Stimulated activated naive B cell treated with anti-CD40 and anti-IgM and Interleukin-4, amounts not matched to agents 10 μg/mL and 1 μg/mL and 100 μg/mL, for 72 hours (primary cell): ENCODE results near the gene TSR3.

Experiments
- ATAC-seq, 2 donors: fragments of 150-1000 bp; cut with Tn5 transposase; replicated peaks; 2 replicates each; pipeline ENCODE4 v1.10.0; 2021; ENCODE audit warnings: moderate library complexity in 1 of 2
- DNase-seq: peaks from one replicate; pipeline ENCODE4 v3.0.0; 2021
- H3K27ac Mint-ChIP-seq: one replicate; pipeline ENCODE4 v1.8.0; 2022; ENCODE audit warnings: mild to moderate bottlenecking, mixed read lengths
- H3K27me3 Mint-ChIP-seq, 2 donors: one replicate each; pipeline ENCODE4 v1.8.0; 2022; ENCODE audit warnings: mixed read lengths in 2 of 2
- H3K36me3 Mint-ChIP-seq, 2 donors: one replicate each; pipeline ENCODE4 v1.8.0; 2022; ENCODE audit warnings: mixed read lengths in 2 of 2, mild to moderate bottlenecking in 1 of 2
- H3K4me1 Mint-ChIP-seq, 2 donors: one replicate each; pipeline ENCODE4 v1.8.0; 2022; ENCODE audit warnings: mixed read lengths in 2 of 2, mild to moderate bottlenecking in 1 of 2
- H3K4me3 Mint-ChIP-seq, 2 donors: one replicate each; pipeline ENCODE4 v1.8.0; 2022; ENCODE audit warnings: mild to moderate bottlenecking in 2 of 2, mixed read lengths in 2 of 2, moderate library complexity in 1 of 2
- H3K9me3 Mint-ChIP-seq, 2 donors: one replicate each; pipeline ENCODE4 v1.8.0; 2022; ENCODE audit warnings: mixed read lengths in 2 of 2, mild to moderate bottlenecking in 1 of 2

TSR3 gene

DNA sequence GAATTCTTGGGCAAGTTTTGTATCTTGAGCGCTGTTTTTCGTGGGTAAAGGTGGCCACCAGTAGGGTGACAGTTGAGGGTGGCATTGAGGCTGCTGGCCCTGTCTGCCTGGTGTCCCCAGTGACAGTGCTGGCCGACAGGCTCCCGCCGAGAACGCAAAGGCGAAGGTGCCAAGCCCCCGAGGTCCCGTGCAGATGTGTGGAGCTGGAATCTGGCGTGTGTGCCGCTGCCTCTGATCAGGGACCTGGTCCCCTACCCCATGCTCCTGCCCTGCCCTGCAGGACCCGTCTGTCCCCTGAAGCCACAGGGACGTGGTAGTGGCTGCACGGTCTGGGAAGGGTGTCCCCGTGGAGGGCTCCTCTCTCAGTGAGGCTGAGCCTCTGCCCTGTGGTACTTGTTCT lies 38.8 kb downstream of the TSR3 start:
- H3K4me1 Mint-ChIP-seq = peaks cover 20 to 40% of the 10 kb centered on the region in 2 donors
- no peak for ATAC-seq
- H3K9me3 Mint-ChIP-seq = no peaks in the 10 kb centered on the region
- peaks cover 32 to 49% of the 10 kb centered on the region in 2 donors for H3K36me3 Mint-ChIP-seq
- H3K4me3 Mint-ChIP-seq = peak overlapping the region in 1 of 2 donors; percentile 89
- peak overlapping the region; percentile 51 for H3K27ac Mint-ChIP-seq
- DNase-seq = no peak
- no peaks in the 10 kb centered on the region for H3K27me3 Mint-ChIP-seq

DNA sequence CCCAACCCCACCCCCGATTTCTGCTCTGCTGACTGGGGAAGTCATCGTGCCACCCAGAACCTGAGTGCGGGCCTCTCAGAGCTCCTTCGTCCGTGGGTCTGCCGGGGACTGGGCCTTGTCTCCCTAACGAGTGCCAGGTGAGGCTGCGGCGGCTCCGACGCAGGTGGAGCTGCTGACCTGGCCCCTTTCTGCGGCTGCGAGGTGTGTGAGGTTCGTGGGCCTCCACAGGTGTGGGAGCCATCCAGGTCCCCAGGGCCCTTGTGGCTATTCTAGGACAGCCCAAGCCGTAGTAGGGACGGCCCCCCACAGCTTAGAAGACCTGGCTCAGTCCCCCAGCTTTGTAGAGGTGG lies 39.2 kb downstream of the TSR3 start:
- Mint-ChIP-seq H3K4me3 (peak overlapping the region; percentile 39 to 89), H3K27me3 (no peaks in the 10 kb centered on the region), H3K36me3 (peaks cover 28 to 45% of the 10 kb centered on the region in 2 donors), H3K27ac (peak overlapping the region; percentile 51), H3K4me1 (peaks cover 21 to 40% of the 10 kb centered on the region in 2 donors), H3K9me3 (no peaks in the 10 kb centered on the region)
- DNase-seq = no peak
- ATAC-seq = no peak

DNA sequence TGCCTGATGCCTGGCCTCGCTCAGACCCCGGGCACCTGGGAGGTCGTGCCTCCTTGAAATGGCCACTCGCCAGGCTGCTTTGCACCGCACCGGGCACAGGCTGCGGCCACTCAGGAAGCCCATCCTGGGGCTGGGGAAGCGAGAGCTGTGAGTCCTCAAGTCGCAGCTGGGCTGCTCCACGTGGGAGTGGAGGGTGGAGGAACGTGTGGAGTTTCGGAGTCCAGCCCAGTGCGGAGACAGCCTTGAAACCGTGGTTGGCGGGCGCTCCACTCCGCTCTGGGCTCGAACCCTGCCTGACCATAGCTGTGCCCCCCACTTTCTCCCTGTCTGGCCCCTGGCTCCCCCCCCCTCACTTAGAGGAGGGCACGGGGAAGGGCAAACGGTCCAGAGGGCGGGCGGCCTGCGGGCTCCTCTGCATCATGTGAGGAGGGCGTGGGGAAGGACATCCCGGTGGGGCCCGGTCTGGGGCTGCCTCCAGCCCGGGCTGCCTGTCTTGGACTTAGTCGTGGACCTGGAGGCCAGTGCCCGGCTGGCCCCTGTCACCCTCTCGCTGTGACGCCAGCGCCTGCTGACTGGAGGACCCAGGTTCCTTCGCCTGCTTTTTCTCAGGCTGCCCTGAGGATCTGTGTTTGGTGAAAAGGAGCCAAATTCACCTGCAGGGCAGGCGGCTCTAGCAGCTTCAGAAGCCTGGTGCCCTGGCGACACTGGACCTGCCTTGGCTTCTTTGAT lies 39.8 kb downstream of the TSR3 start:
- peak overlapping the region; percentile 89 to 97 for H3K4me3 Mint-ChIP-seq
- H3K27ac Mint-ChIP-seq = peak overlapping the region; percentile 56
- peaks cover 25 to 40% of the 10 kb centered on the region in 2 donors for H3K4me1 Mint-ChIP-seq
- DNase-seq (no peak), ATAC-seq (no peak)
- no peaks in the 10 kb centered on the region for H3K27me3 Mint-ChIP-seq
- H3K9me3 Mint-ChIP-seq = no peaks in the 10 kb centered on the region
- H3K36me3 Mint-ChIP-seq = peaks cover 27 to 41% of the 10 kb centered on the region in 2 donors

DNA sequence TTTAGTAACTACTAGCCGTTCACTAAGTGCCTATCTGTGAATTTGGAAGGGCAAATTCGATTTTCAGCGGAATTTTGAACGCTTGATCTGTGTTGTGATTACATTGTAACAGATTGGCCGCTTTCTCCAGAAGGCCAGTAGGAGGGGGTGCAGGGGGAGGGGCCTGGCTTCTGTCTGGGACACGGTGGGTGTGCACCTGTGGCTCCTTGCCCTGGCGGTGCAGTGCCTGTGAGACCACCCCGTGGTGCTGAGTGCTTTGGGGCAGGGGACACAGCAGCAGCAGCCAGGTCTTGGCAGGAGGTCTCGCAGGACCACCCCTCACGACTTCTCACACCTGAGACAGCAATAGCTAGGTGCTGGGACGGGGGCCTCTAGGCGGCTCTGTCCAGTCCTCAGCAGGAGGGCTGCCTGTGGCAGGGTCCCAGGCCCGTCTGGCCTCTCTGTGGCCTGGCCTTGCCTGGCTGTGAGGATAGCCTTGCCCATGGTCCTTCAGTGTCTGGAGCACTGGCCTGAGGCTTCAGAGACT lies 40.4 kb downstream of the TSR3 start:
- Mint-ChIP-seq H3K9me3 (no peaks in the 10 kb centered on the region), H3K36me3 (peaks cover 24 to 35% of the 10 kb centered on the region in 2 donors), H3K27ac (peak overlapping the region; percentile 97), H3K4me3 (peak overlapping the region; percentile 89 to 97), H3K4me1 (peaks cover 28 to 46% of the 10 kb centered on the region in 2 donors), H3K27me3 (no peaks in the 10 kb centered on the region)
- no peak for DNase-seq
- ATAC-seq = no peak

DNA sequence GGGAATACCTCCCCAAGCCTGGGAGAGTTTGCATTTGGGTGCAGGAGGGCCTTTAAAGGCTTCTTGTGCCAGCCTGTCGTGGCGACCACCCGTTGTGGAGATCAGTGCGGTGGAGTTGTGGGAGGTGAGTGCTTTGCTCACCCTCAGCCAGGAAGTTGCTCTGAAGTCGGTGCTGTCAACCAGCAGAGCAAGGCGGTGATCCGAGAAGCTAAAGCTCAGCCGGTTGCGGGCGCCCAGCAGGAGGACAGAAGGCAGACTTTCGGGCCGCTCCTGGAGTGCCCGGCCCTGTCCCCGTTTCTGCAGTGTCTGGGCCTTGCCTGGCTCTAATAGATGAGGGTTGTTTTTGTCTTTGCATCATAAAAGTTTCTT lies 40.9 kb downstream of the TSR3 start:
- ATAC-seq = peak; percentile 8 to 13

DNA sequence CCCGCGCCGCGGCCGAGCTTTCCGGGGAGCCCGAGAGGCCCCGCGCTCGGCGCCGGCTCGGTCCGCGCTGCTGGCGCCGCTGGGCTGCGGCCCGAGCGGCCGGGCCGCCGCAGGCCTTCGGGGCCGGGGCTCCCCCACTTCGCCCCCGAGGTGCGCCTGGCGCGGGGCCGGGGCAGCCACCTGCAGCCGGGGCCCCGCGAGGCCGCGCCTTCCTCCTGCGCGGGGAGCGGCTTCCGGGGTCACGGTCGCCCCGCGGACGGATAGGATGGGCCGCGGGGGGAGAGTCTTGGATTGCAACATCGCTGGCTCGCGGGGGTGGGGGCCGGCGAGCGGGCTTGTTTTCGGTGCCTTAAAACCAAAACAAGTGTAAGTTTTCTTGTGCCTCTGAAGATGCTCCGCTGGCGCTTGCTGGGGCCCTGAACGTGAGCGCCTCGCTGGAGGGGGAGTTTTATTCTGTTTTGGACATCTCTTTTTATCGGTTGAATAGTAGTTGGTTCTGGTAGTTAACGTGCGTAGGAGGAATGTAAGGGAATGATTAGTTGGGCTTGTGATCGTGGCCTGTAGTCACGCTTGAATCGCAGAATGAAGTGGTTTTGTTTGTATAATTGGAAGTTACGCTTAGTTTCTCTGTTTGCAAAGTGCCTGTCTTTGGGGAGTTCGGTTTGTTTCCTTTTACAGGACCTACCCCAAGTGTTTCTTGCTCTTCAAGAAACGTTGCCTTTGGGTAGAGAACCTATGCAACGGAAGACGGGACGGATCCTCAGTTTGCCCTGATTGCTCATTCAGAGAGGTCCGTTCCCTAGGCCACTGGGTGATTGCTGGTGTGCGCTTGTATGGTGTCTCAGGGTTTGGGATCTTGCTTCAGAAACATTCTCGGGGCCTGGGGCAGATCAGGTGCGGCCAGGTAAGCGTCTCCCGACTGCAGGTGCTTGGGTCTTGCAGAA lies 41.5 kb downstream of the TSR3 start:
- DNase-seq = no peak

More for the DNA sequence above, 40.9 kb downstream of the TSR3 start:
- H3K27me3 Mint-ChIP-seq = no peaks in the 10 kb centered on the region
- H3K4me1 Mint-ChIP-seq = peaks cover 33 to 51% of the 10 kb centered on the region in 2 donors
- H3K9me3 Mint-ChIP-seq = no peaks in the 10 kb centered on the region
- peak overlapping the region; percentile 97 for H3K27ac Mint-ChIP-seq
- DNase-seq = no peak
- peak overlapping the region; percentile 89 to 97 for H3K4me3 Mint-ChIP-seq
- peaks cover 24 to 30% of the 10 kb centered on the region in 2 donors for H3K36me3 Mint-ChIP-seq

DNA sequence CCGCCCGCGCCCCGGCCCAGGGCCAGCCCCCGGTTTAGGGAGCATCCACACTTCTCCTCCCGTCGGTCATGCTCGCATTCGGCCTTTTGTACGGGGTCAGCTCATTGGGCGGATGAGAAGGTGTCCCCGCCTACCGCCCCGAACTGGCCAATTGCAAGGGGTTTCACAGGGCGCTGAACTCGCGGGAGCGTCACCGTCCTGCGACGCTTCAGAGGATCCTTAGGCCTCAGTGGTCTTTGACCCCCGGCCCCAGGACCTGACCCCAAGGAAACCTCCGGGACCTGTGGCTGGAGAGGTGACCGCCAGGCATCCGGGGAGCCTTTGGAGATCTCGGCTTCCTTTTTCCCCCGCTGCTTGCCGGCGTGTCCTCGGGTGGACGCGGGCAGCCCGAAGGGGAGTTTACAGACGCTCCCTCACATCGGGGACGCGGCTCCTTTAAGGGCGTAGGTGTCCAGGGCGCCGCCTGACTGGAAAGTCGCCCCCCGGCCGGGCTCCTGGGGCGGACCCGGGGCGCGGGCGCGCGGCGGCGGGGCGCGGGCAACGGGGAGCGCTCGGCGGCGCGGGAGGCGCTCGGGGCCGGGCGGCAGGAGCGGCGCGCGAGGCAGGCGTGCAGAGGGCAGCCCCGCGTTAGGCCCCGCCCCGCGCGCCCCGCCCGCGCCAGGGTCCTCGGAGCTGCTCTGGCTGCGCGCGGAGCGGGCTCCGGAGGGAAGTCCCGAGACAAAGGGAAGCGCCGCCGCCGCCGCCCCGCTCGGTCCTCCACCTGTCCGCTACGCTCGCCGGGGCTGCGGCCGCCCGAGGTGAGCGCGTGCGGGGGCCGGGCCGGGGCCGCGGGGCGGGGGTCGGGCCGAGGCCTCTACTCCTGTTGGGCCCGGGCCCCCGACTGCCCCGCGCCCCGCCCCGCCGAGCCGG lies 42.4 kb downstream of the TSR3 start, which contains the start of gene UBE2I:
Gene UBE2I, plus strand, starts transcription at position 660 of the 909 bp plus-strand sequence. CDS start 4,395 bp downstream, outside the sequence.
- peak within 1 kb of the TSS; percentile 100 for H3K27ac Mint-ChIP-seq
- H3K9me3 Mint-ChIP-seq = no peaks in the 10 kb centered on the region

More for the DNA sequence above, 41.5 kb downstream of the TSR3 start:
- Mint-ChIP-seq H3K36me3 (peaks cover 24 to 26% of the 10 kb centered on the region in 2 donors), H3K9me3 (no peaks in the 10 kb centered on the region), H3K27me3 (no peaks in the 10 kb centered on the region), H3K4me1 (peaks cover 34 to 55% of the 10 kb centered on the region in 2 donors), H3K4me3 (peak overlapping the region; percentile 89 to 97), H3K27ac (peak overlapping the region; percentile 97)
- ATAC-seq = peak; percentile 17 to 31

DNA sequence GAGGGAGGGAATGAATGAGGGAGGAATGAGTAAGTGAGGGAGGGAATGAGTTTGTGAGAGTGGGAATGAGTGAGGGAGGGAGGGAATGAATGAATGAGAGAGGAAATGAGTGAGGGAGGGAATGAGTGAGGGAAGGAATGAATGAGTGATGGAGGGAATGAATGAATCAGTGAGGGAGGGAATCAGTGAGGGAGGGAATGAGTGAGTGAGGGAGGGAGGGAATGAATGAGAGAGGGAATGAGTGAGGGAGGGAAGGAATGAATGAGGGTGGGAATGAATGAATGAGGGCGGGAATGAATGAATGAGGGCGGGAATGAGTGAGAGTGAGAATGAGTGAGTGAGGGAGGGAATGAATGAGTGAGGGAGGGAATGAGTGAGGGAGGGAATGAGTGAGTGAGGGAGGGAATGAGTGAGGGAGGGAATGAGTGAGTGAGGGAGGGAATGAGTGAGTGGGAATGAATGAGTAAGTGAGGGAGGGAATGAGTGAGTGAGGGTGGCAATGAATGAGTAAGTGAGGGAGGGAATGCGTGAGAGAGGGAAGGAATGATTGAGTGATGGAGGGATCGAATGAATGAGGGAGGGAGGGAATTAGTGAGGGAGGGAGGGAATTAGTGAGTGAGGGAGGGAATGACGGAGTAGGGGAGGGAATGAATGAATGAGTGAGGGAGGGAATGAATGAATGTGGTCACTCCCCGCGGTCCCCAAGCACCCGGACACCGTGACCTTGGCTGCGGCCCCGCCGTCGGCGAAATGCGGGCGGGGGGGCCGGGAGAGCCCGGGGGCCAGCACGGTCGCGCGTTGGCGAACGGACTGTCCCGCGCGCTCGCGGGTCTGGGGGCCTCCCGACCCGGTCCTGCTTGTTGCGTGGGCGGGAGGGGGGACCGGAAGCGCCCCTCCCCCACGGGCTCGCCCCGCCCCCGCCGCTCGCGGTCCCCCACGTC lies 43.4 kb downstream of the TSR3 start:
- H3K9me3 Mint-ChIP-seq = no peaks in the 10 kb centered on the region
- peaks cover 43 to 69% of the 10 kb centered on the region in 2 donors for H3K4me1 Mint-ChIP-seq
- DNase-seq (no peak), ATAC-seq (peak; percentile 15 to 30)
- H3K27me3 Mint-ChIP-seq = no peaks in the 10 kb centered on the region
- H3K4me3 Mint-ChIP-seq = peak overlapping the region; percentile 93 to 96
- peak overlapping the region; percentile 100 for H3K27ac Mint-ChIP-seq
- peaks cover 15 to 17% of the 10 kb centered on the region in 2 donors for H3K36me3 Mint-ChIP-seq

More for the DNA sequence above, 42.4 kb downstream of the TSR3 start, which contains the start of gene UBE2I:
- ATAC-seq = peak; percentile 68 to 79
- H3K27me3 Mint-ChIP-seq = no peaks in the 10 kb centered on the region
- H3K4me1 Mint-ChIP-seq = peaks cover 36 to 62% of the 10 kb centered on the region in 2 donors
- peaks cover 18 to 22% of the 10 kb centered on the region in 2 donors for H3K36me3 Mint-ChIP-seq
- peak; percentile 99 for DNase-seq
- H3K4me3 Mint-ChIP-seq = peak within 1 kb of the TSS; percentile 96 to 97

DNA sequence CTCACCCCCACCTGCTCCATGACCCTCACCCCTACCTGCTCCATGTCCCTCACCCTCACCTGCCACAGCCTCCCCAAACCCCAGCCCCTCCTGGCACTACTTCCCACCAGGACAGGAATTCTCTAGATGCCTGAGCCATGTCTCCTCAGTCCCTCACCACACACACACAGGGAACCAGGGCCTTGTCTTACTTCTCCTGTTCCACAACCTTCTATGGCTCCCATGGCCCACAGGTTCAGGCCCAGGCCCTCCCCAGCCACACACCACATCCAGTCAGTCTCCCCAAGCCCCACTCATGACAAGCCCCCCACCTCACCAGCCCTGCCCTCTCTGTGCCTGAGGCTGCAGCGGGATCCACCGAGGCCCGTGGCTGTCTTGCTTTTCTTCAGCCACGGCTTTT lies 45.3 kb downstream of the TSR3 start:
- no peaks in the 10 kb centered on the region for H3K9me3 Mint-ChIP-seq
- H3K4me1 Mint-ChIP-seq = peaks cover 43 to 58% of the 10 kb centered on the region in 2 donors
- H3K27me3 Mint-ChIP-seq = no peaks in the 10 kb centered on the region
- peak overlapping the region in 1 of 2 donors; percentile 63 for H3K4me3 Mint-ChIP-seq
- H3K27ac Mint-ChIP-seq = peak overlapping the region; percentile 82
- H3K36me3 Mint-ChIP-seq = peaks cover 11 to 14% of the 10 kb centered on the region in 2 donors
- DNase-seq (no peak), ATAC-seq (no peak)

DNA sequence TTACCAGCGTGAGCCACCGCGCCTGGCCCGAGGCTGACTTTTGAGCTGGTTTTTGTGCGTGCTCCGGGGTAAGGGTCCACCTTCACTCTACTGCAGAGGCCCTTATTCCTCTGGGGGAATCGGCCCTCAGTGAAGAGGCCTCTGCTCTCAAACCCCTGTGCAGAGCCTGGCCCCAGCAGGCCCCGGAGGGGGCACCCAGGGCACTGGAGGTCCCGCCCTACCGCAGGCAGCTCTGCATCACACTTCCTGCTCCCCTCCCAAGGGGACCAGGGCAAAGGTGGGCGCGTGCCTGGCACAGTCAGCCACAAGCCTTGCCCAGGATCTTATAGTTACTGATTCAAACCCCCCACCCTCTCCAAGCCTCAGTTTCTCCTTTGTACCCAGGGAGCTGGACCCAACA lies 45.9 kb downstream of the TSR3 start:
- ATAC-seq (no peak), DNase-seq (no peak)
- no peaks in the 10 kb centered on the region for H3K27me3 Mint-ChIP-seq
- H3K4me3 Mint-ChIP-seq = no peak overlapping the region
- H3K4me1 Mint-ChIP-seq = peaks cover 40 to 58% of the 10 kb centered on the region in 2 donors
- no peaks in the 10 kb centered on the region for H3K9me3 Mint-ChIP-seq
- peaks cover 7 to 9% of the 10 kb centered on the region in 2 donors for H3K36me3 Mint-ChIP-seq
- peak overlapping the region; percentile 82 for H3K27ac Mint-ChIP-seq

DNA sequence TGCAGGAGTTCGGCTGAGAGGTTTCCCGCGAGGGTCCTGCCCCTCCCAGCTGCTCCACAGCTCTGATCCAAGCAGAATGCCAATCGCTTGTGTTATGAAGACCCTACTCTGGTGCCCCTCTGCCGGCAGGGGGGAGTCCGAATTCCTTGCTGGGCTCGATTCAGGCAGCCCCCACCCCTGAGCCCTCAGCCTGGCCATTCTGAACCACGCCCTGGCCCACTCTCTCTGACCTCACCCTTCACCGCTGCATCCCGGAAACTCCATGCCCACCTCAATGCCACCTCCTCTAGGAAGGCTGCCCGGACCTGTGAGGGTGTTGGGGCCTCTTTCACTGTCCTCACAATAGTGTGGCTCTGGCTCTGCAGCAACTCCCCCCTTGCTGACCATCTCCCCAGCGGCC lies 50.1 kb downstream of the TSR3 start:
- peaks cover 12 to 17% of the 10 kb centered on the region in 2 donors for H3K27me3 Mint-ChIP-seq
- no peaks in the 10 kb centered on the region for H3K9me3 Mint-ChIP-seq
- peak overlapping the region; percentile 49 to 63 for H3K4me3 Mint-ChIP-seq
- ATAC-seq (no peak), DNase-seq (no peak)
- H3K27ac Mint-ChIP-seq = peak overlapping the region; percentile 65
- H3K36me3 Mint-ChIP-seq = no peaks in the 10 kb centered on the region
- peaks cover 34 to 55% of the 10 kb centered on the region in 2 donors for H3K4me1 Mint-ChIP-seq

DNA sequence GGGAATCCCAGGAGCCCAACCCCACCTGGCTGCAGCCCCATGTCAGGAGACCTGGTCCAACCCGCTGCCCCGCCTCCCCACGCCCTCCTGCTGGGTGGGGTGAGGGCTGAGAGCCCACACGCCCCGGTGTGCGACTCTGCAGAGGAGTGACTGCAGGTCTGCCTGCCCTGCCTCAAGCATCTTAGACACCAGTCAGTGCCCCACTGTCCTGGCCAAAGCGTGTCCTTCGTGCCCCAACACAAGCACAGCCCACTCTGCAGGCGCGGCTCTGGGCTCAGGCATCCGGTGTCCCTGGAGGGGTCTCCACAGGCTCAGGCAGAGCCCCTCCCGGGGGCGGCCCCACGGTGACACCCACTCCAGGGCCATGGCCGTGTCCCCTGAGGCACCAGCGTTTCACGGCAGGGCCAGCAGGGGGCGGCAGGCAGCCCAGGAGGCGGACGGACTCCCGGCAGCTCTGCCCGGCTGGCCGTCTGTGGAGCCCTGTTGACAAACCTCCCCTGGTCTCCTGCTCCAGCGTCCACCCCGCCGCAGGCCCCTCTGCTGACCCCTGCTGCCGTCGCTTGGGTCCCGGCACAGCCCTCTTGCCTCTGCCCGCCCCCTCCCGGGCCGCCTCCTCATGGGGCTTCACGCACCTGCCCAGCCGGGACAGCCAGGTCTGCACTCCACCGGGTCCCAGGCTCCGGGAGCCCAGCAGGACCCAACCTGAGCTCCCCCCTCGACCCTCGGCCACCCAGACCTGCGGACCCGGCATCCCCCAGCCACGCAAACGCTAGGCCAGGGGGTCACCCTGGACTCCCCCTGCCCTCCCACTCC lies 50.8 kb downstream of the TSR3 start:
- Mint-ChIP-seq H3K4me3 (peak overlapping the region; percentile 49 to 63), H3K9me3 (no peaks in the 10 kb centered on the region), H3K27ac (no peak overlapping the region), H3K27me3 (peaks cover 12 to 17% of the 10 kb centered on the region in 2 donors), H3K4me1 (peaks cover 27 to 48% of the 10 kb centered on the region in 2 donors), H3K36me3 (no peaks in the 10 kb centered on the region)
- DNase-seq (peak; percentile 70), ATAC-seq (peak; percentile 62 to 75)
